ENCODE results near the gene PAX3. TPM values are rescaled to one million over a fixed set of nuclear protein-coding genes. Genes with fewer than 3 reads are reported as not detected.

PAX3 gene
- total RNA-seq, 4 donors from 2014 or later, result not detected

DNA sequence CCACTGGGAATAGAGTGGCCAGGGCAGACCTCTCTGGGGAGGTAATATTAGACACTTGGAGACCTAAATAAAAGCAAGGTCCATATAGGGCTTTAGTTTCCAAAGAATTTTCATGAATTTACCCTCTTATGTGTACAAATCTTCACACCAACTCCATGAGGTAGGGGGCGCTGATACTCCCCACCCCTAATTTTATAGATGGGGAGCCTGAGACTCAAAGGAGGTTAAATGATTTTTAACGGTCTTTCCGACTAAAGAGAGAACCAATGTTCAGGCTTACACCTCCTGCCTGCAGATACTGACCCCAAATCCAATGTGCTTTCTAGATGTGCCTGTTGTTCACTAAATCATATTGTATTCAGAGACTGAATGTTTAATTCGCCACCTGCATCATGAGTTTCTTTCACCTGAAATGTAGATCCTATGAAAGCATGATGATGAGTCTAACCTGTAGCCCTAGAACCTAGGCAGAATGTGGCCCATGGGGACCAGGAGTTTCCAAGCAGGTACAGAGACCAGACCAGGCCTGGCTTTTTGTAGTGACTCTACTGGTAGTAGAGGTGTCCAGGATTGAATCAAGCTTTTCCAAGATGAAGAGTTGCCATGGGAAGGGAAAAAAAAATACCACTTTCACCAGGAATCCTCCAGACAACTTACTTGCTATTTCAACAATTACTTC is 16.8 kb upstream of the PAX3 start:
- Histone ChIP-seq H3K4me3 (no peak overlapping the region), H3K36me3 (no peaks in the 10 kb centered on the region), H3K9me3 (peaks cover 0 to 10% (median 0%) of the 10 kb centered on the region in 4 donors), H3K27me3 (peaks cover 0 to 28% of the 10 kb centered on the region in 2 donors), H3K4me1 (peaks cover 2 to 21% (median 4%) of the 10 kb centered on the region in 4 donors), H3K27ac (no peak overlapping the region)
- no peak for DNase-seq
- TF ChIP-seq POLR2A (IDR thresholded peaks at IDR 0.05) (no peak), CTCF (IDR thresholded peaks at IDR 0.05) (no peak)

- peaks cover under 1 to 8% (median 4%) of the 10 kb centered on the region in 4 donors for H3K4me1 ChIP-seq
- H3K27ac ChIP-seq, result no peak overlapping the region
- peaks cover 0 to 10% (median 0%) of the 10 kb centered on the region in 4 donors for H3K9me3 ChIP-seq
- no peak overlapping the region for H3K4me3 ChIP-seq
- DNase-seq, result no peak
- H3K36me3 ChIP-seq, result no peaks in the 10 kb centered on the region
- H3K27me3 ChIP-seq, result peaks cover 0 to 38% of the 10 kb centered on the region in 2 donors
- TF ChIP-seq POLR2A (IDR thresholded peaks at IDR 0.05) (no peak), CTCF (IDR thresholded peaks at IDR 0.05) (no peak)
Measured at GRCh38 chr2:222313816-222314215, 15.0 kb upstream of the PAX3 start.

GRCh38 chr2:222311978-222312738 is 13.4 kb upstream of the PAX3 start:
- peaks cover 0 to 50% of the 10 kb centered on the region in 2 donors for H3K27me3 ChIP-seq
- peaks cover 0 to 10% (median 0%) of the 10 kb centered on the region in 4 donors for H3K9me3 ChIP-seq
- H3K27ac ChIP-seq, result no peak overlapping the region
- no peaks in the 10 kb centered on the region for H3K36me3 ChIP-seq
- H3K4me3 ChIP-seq, result no peak overlapping the region
- DNase-seq, result no peak
- H3K4me1 ChIP-seq, result peaks cover 0 to under 1% (median 0%) of the 10 kb centered on the region in 4 donors
- TF ChIP-seq CTCF (IDR thresholded peaks at IDR 0.05) (no peak), POLR2A (IDR thresholded peaks at IDR 0.05) (no peak)

- Histone ChIP-seq H3K4me1 (peaks cover 0 to 7% (median 3%) of the 10 kb centered on the region in 4 donors), H3K9me3 (peaks cover 0 to 10% (median 0%) of the 10 kb centered on the region in 4 donors), H3K4me3 (no peak overlapping the region), H3K27me3 (peaks cover 0 to 58% of the 10 kb centered on the region in 2 donors), H3K36me3 (no peaks in the 10 kb centered on the region), H3K27ac (no peak overlapping the region)
- TF ChIP-seq POLR2A (IDR thresholded peaks at IDR 0.05) (no peak), CTCF (IDR thresholded peaks at IDR 0.05) (no peak)
- no peak for DNase-seq
Measured at GRCh38 chr2:222311319-222311977, 12.7 kb upstream of the PAX3 start.

DNA sequence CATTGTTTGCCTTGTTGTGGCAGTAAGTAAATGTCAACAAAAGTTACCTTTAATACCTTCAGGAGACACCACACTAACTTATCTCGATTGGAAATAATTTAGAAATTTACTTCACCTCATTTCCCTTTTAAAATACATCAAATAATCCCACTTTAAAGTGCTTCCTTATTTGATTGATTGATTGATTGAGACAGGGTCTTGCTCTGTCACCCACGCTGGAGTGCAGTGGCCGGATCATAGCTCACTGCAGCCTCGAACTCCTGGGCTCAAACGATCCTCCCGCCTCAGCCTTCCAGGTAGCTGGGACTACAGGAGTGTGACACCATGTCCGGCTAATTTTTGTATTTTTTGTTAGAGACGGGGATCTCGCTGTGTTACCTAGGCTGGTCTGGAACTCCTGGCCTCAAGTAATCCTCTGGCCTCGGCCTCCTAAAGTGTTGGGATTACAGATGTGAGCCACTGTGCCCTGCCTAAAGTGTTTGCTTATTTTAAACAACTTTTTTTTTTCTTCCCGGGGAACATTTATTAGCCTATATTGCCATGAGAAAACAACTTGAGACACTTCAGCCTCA is 12.0 kb upstream of the PAX3 start:
- peaks cover 0 to 10% (median 0%) of the 10 kb centered on the region in 4 donors for H3K9me3 ChIP-seq
- no peak for DNase-seq
- TF ChIP-seq POLR2A (IDR thresholded peaks at IDR 0.05) (no peak), CTCF (IDR thresholded peaks at IDR 0.05) (no peak)
- H3K4me1 ChIP-seq, result peaks cover 0 to 13% (median 5%) of the 10 kb centered on the region in 4 donors
- H3K27ac ChIP-seq, result no peak overlapping the region
- no peaks in the 10 kb centered on the region for H3K36me3 ChIP-seq
- H3K27me3 ChIP-seq, result peaks cover 0 to 63% of the 10 kb centered on the region in 2 donors
- H3K4me3 ChIP-seq, result no peak overlapping the region

Data from Peyer's patch (tissue), 4 donors.